Stimulated activated CD8-positive, alpha-beta memory T cell treated with anti-CD3 and anti-CD28 coated beads, Interleukin-15, amount 100 ng/mL, for 48 hours (primary cell): ENCODE results near the gene TM2D1.
"Not testable (repeated sequence)": the region's sequence is repeated elsewhere in the genome, so short reads cannot be mapped to it uniquely, and the experiment has no call there.

Source experiments
- DNase-seq, 2 donors: peaks; one replicate each; pipeline ENCODE4 v3.0.0-alpha.2; 2020; ENCODE audit warnings: low read depth in 2 of 2

TM2D1 gene

GRCh38 chr1:61718996-61719663 lies 5.8 kb downstream of the TM2D1 start:
- DNase-seq: not testable (repeated sequence)

- no peak for DNase-seq
Measured at GRCh38 chr1:61711969-61712368, 13.0 kb downstream of the TM2D1 start.

- DNase-seq: not testable (repeated sequence)
Measured at GRCh38 chr1:61711257-61711656, 13.7 kb downstream of the TM2D1 start.

- DNase-seq: no peak
Measured at GRCh38 chr1:61709908-61710289, 15.0 kb downstream of the TM2D1 start.

- DNase-seq: no peak
Measured at GRCh38 chr1:61708953-61709907, 15.7 kb downstream of the TM2D1 start.

GRCh38 chr1:61699911-61700851 lies 24.8 kb downstream of the TM2D1 start:
- DNase-seq: no peak

- no peak for DNase-seq
Measured at GRCh38 chr1:61692155-61692800, 32.7 kb downstream of the TM2D1 start.

GRCh38 chr1:61687901-61688300 lies 37.0 kb downstream of the TM2D1 start:
- no peak for DNase-seq

- no peak for DNase-seq
Measured at GRCh38 chr1:61682891-61683290, 42.0 kb downstream of the TM2D1 start.

GRCh38 chr1:61680500-61680899 lies 44.4 kb downstream of the TM2D1 start:
- no peak for DNase-seq

GRCh38 chr1:61676881-61677280 lies 48.1 kb downstream of the TM2D1 start:
- DNase-seq: not testable (repeated sequence)

GRCh38 chr1:61674221-61674620 lies 50.7 kb downstream of the TM2D1 start:
- DNase-seq: no peak

- DNase-seq: no peak
Measured at GRCh38 chr1:61672376-61672775, 52.6 kb downstream of the TM2D1 start.

- DNase-seq: no peak
Measured at GRCh38 chr1:61670445-61670844, 54.5 kb downstream of the TM2D1 start.

GRCh38 chr1:61670016-61670415 lies 54.9 kb downstream of the TM2D1 start:
- no peak for DNase-seq

- no peak for DNase-seq
Measured at GRCh38 chr1:61659061-61659460, 65.9 kb downstream of the TM2D1 start.

GRCh38 chr1:61655453-61655852 lies 69.5 kb downstream of the TM2D1 start:
- no peak for DNase-seq

- no peak for DNase-seq
Measured at GRCh38 chr1:61654067-61654466, 70.9 kb downstream of the TM2D1 start.

- DNase-seq: no peak
Measured at GRCh38 chr1:61648983-61649742, 75.8 kb downstream of the TM2D1 start.

- no peak for DNase-seq
Measured at GRCh38 chr1:61647142-61647541, 77.8 kb downstream of the TM2D1 start.

- DNase-seq: no peak
Measured at GRCh38 chr1:61645476-61645875, 79.5 kb downstream of the TM2D1 start.
